HEK293 (cell line): ENCODE results near the gene CCDC17.
A peak's percentile ranks its signal among the peaks of the same experiment; 100 is the strongest.

Experiments
- CTCF ChIA-PET: fragments of 350-600 bp; formaldehyde crosslinking; extraction: SDS; loops from one replicate; lab custom pipeline; 2021; ENCODE audit warnings: antibody characterized with exemption; lab: Yijun Ruan, JAX
- POLR2A ChIA-PET: fragments of 300-600 bp; formaldehyde crosslinking; extraction: SDS; loops from one replicate; lab custom pipeline; 2020; ENCODE audit warnings: antibody characterized with exemption, inconsistent platforms; lab: Yijun Ruan, JAX
- H3K27ac ChIP-seq: fragments of 200-500 bp; sonication (Bioruptor generic); 2 replicates; pipeline ENCODE4 v1.5.1; 2014; ENCODE audit warnings: low read depth, low read length, control low read depth, inconsistent platforms; ENCODE audit errors: extremely low read depth
- H3K36me3 ChIP-seq, 2 experiments: fragments of 200-500 bp in 1 of 2; sonication (Bioruptor generic) in 1 of 2; 1 replicate in 1 of 2; 2 replicates in 1 of 2; pipeline ENCODE4 v1.5.1; 2014 to 2017; ENCODE audit warnings: inconsistent platforms in 2 of 2, low read length in 2 of 2; ENCODE audit not compliant: control insufficient read depth in 2 of 2, insufficient read depth in 1 of 2
- H3K4me1 ChIP-seq: fragments of 200-500 bp; sonication (Bioruptor generic); 2 replicates; pipeline ENCODE4 v1.5.1; 2014; ENCODE audit warnings: mild to moderate bottlenecking, low read length, inconsistent platforms; ENCODE audit not compliant: control insufficient read depth, insufficient read depth
- H3K4me3 ChIP-seq: 2 replicates; pipeline ENCODE4 v1.5.1; 2011; ENCODE audit warnings: low read depth, mild to moderate bottlenecking, control low read depth, low read length, moderate library complexity
- H3K9me3 ChIP-seq: fragments of 200-500 bp; sonication (Bioruptor generic); 2 replicates; pipeline ENCODE4 v1.5.1; 2014; ENCODE audit warnings: low read depth, low read length, inconsistent platforms; ENCODE audit not compliant: control insufficient read depth, insufficient read depth
- OVOL3 ChIP-seq: fragments of 450-650 bp; formaldehyde crosslinking; IDR thresholded peaks from 2 replicates; pipeline ENCODE4 v1.5.1; 2016; ENCODE audit warnings: missing biosample characterization, missing genetic modification characterization
- PRDM1 ChIP-seq: fragments of 450-650 bp; formaldehyde crosslinking; IDR thresholded peaks from 2 replicates; pipeline ENCODE4; 2016; ENCODE audit warnings: missing biosample characterization, missing genetic modification characterization
- TCF7L2 ChIP-seq: IDR thresholded peaks from 2 replicates; pipeline ENCODE4 v1.6.1; 2011; ENCODE audit warnings: low read depth, mild to moderate bottlenecking, inconsistent platforms, low read length, moderate library complexity, borderline replicate concordance
- TRIM28 ChIP-seq: IDR thresholded peaks from 2 replicates; pipeline ENCODE4 v1.6.1; 2011; ENCODE audit warnings: low read length, control low read depth, borderline replicate concordance
- WT1 ChIP-seq: fragments of 450-650 bp; formaldehyde crosslinking; IDR thresholded peaks from 2 replicates; pipeline ENCODE4 v1.5.1; 2016; ENCODE audit warnings: missing biosample characterization, missing genetic modification characterization
- ZBTB17 ChIP-seq: fragments of 450-650 bp; formaldehyde crosslinking; IDR thresholded peaks from 2 replicates; pipeline ENCODE4 v1.5.1; 2016; ENCODE audit warnings: missing biosample characterization, missing genetic modification characterization
- ZBTB48 ChIP-seq: fragments of 450-650 bp; formaldehyde crosslinking; IDR thresholded peaks from 2 replicates; pipeline ENCODE4 v1.5.1; 2016; ENCODE audit warnings: missing biosample characterization, missing genetic modification characterization
- ZNF121 ChIP-seq: fragments of 450-650 bp; formaldehyde crosslinking; IDR thresholded peaks from 2 replicates; pipeline ENCODE4 v1.5.1; 2016; ENCODE audit warnings: missing biosample characterization, missing genetic modification characterization
- ZNF23 ChIP-seq: fragments of 450-650 bp; formaldehyde crosslinking; IDR thresholded peaks from 2 replicates; pipeline ENCODE4 v1.5.1; 2016; ENCODE audit warnings: missing biosample characterization, missing genetic modification characterization, borderline replicate concordance
- ZNF239 ChIP-seq: fragments of 450-650 bp; formaldehyde crosslinking; IDR thresholded peaks from 2 replicates; pipeline ENCODE4 v1.5.1; 2016; ENCODE audit warnings: missing biosample characterization, missing genetic modification characterization
- ZNF324 ChIP-seq: fragments of 450-650 bp; formaldehyde crosslinking; IDR thresholded peaks from 2 replicates; pipeline ENCODE4 v1.5.1; 2016; ENCODE audit warnings: missing biosample characterization, missing genetic modification characterization
- ZNF362 ChIP-seq: fragments of 450-650 bp; formaldehyde crosslinking; IDR thresholded peaks from 2 replicates; pipeline ENCODE4 v1.5.1; 2016; ENCODE audit warnings: missing biosample characterization, missing genetic modification characterization
- ZNF394 ChIP-seq: fragments of 450-650 bp; formaldehyde crosslinking; IDR thresholded peaks from 2 replicates; pipeline ENCODE4 v1.5.1; 2016; ENCODE audit warnings: missing biosample characterization, missing genetic modification characterization, mild to moderate bottlenecking, moderate library complexity, borderline replicate concordance
- ZNF404 ChIP-seq: fragments of 450-650 bp; formaldehyde crosslinking; IDR thresholded peaks from 2 replicates; pipeline ENCODE4 v1.5.1; 2017; ENCODE audit warnings: missing biosample characterization, missing genetic modification characterization
- ZNF416 ChIP-seq: fragments of 450-650 bp; formaldehyde crosslinking; IDR thresholded peaks from 2 replicates; pipeline ENCODE4 v1.5.1; 2016; ENCODE audit warnings: missing biosample characterization, missing genetic modification characterization
- ZNF423 ChIP-seq: fragments of 450-650 bp; formaldehyde crosslinking; IDR thresholded peaks from 2 replicates; pipeline ENCODE4 v1.5.1; 2016; ENCODE audit warnings: missing biosample characterization, missing genetic modification characterization
- ZNF48 ChIP-seq: fragments of 450-650 bp; formaldehyde crosslinking; IDR thresholded peaks from 2 replicates; pipeline ENCODE4 v1.5.1; 2016; ENCODE audit warnings: missing biosample characterization, missing genetic modification characterization
- ZNF544 ChIP-seq: fragments of 450-650 bp; formaldehyde crosslinking; IDR thresholded peaks from 2 replicates; pipeline ENCODE4 v1.5.0; 2017; ENCODE audit warnings: missing biosample characterization, missing genetic modification characterization
- ZNF561 ChIP-seq: fragments of 450-650 bp; IDR thresholded peaks from 2 replicates; pipeline ENCODE4 v1.5.1; 2018; ENCODE audit warnings: missing biosample characterization, missing genetic modification characterization, borderline replicate concordance
- ZNF600 ChIP-seq: fragments of 450-650 bp; formaldehyde crosslinking; IDR thresholded peaks from 2 replicates; pipeline ENCODE4 v1.5.1; 2016; ENCODE audit warnings: missing biosample characterization, missing genetic modification characterization
- ZNF664 ChIP-seq: fragments of 450-650 bp; formaldehyde crosslinking; IDR thresholded peaks from 2 replicates; pipeline ENCODE4 v1.5.1; 2016; ENCODE audit warnings: missing biosample characterization, missing genetic modification characterization
- ZNF707 ChIP-seq: fragments of 450-650 bp; formaldehyde crosslinking; IDR thresholded peaks from 2 replicates; pipeline ENCODE4 v1.5.1; 2016; ENCODE audit warnings: missing biosample characterization, missing genetic modification characterization
- ZNF830 ChIP-seq: fragments of 450-650 bp; IDR thresholded peaks from 2 replicates; pipeline ENCODE4 v1.5.0; 2018; ENCODE audit warnings: missing biosample characterization, missing genetic modification characterization, low read depth, mild to moderate bottlenecking, moderate library complexity

CCDC17 gene

GRCh38 chr1:45594412-45594811, 29.4 kb downstream of the CCDC17 start (continued):
- no peak for TF ChIP-seq OVOL3 (tag by site-specific recombination)

- TF ChIP-seq ZBTB17 (tag by site-specific recombination) (peak; percentile 34; the same call in 1 of the 2 replicates), OVOL3 (tag by site-specific recombination) (no peak)
- H3K27ac ChIP-seq = no peak overlapping the region
- H3K4me1 ChIP-seq = no peaks in the 10 kb centered on the region
- no peak overlapping the region for H3K4me3 ChIP-seq
- ChIA-PET CTCF (no interaction called here), POLR2A (interaction anchor here (0.7 kb wide), 1 partner anchor 286 kb away, joined by 3 read pairs; no protein-coding TSS in a partner anchor)
- H3K9me3 ChIP-seq = no peaks in the 10 kb centered on the region
- H3K36me3 ChIP-seq = peaks cover 38 to 65% of the 10 kb centered on the region in 2 experiments
Observed at GRCh38 chr1:45589861-45590260, 34.0 kb downstream of the CCDC17 start.

GRCh38 chr1:45586769-45587168, 37.1 kb downstream of the CCDC17 start:
- no peaks in the 10 kb centered on the region for H3K4me1 ChIP-seq
- TF ChIP-seq ZNF707 (tag by site-specific recombination) (no peak), ZNF664 (tag by site-specific recombination) (peak; percentile 43; the same call in 1 of the 2 replicates), ZBTB48 (no peak), ZNF121 (tag by site-specific recombination) (peak; percentile 94), ZNF830 (no peak)
- TF ChIP-seq, all 188 proteins: peak for 2
- no peak overlapping the region for H3K27ac ChIP-seq
- CTCF ChIA-PET = interaction anchor here (9.6 kb wide), 1 partner anchor 16 kb away, joined by 71 read pairs; no protein-coding TSS in a partner anchor
- peaks cover 9 to 34% of the 10 kb centered on the region in 2 experiments for H3K36me3 ChIP-seq
- H3K9me3 ChIP-seq = no peaks in the 10 kb centered on the region
- H3K4me3 ChIP-seq = no peak overlapping the region
- POLR2A ChIA-PET = interaction anchor here (0.6 to 1.1 kb wide), 3 partner anchors 65 to 246 kb away, joined by 3 to 6 read pairs (median 4); partner anchors contain the start of genes MUTYH and PRDX1

GRCh38 chr1:45585496-45586075, 38.3 kb downstream of the CCDC17 start:
- Histone ChIP-seq H3K4me3 (peak overlapping the region; percentile 79), H3K36me3 (peaks cover 0 to 24% of the 10 kb centered on the region in 2 experiments; a peak in 2 of 3 replicates), H3K4me1 (no peaks in the 10 kb centered on the region), H3K27ac (no peak overlapping the region), H3K9me3 (no peaks in the 10 kb centered on the region)
- ChIA-PET CTCF (interaction anchor here (0.6 to 9.6 kb wide), 3 partner anchors 10 to 73 kb away, joined by 4 to 71 read pairs (median 5); no protein-coding TSS in a partner anchor), POLR2A (interaction anchor here (0.6 to 3.2 kb wide), 13 partner anchors 8 to 294 kb away, joined by 3 to 56 read pairs (median 4); partner anchors contain the start of genes AKR1A1, GPBP1L1, MUTYH and PRDX1)
- TF ChIP-seq PRDM1 (tag by site-specific recombination) = 0 out of 2 replicates have a peak, but pooled peaks have one; percentile 35
- TF ChIP-seq ZNF600 (tag by site-specific recombination) = peak; percentile 55; the same call in 1 of the 2 replicates
- TF ChIP-seq TCF7L2 = no peak

GRCh38 chr1:45585110-45585426, 38.8 kb downstream of the CCDC17 start:
- ChIA-PET POLR2A (interaction anchor here (0.6 to 3.2 kb wide), 18 partner anchors 9 to 863 kb away, joined by 3 to 56 read pairs (median 4); partner anchors contain the start of genes AKR1A1, GPBP1L1, MUTYH and PRDX1), CTCF (interaction anchor here (0.6 to 9.6 kb wide), 4 partner anchors 10 to 907 kb away, joined by 3 to 71 read pairs (median 4); no protein-coding TSS in a partner anchor)
- no peaks in the 10 kb centered on the region for H3K9me3 ChIP-seq
- peak overlapping the region; percentile 79 for H3K4me3 ChIP-seq
- no peak for TF ChIP-seq ZNF394 (tag by site-specific recombination)
- no peak for TF ChIP-seq ZNF544 (tag by site-specific recombination)
- 0 out of 2 replicates have a peak, but pooled peaks have one; percentile 1 for TF ChIP-seq WT1 (tag by site-specific recombination)
- no peak for TF ChIP-seq ZNF324
- TF ChIP-seq ZNF600 (tag by site-specific recombination) = no peak; the same call in 1 of the 2 replicates
- 0 out of 2 replicates have a peak, but pooled peaks have one; percentile 2 for TF ChIP-seq ZNF561 (tag by site-specific recombination)
- TF ChIP-seq ZNF423 = no peak
- no peak for TF ChIP-seq ZNF707 (tag by site-specific recombination)
- TF ChIP-seq TRIM28 = no peak
- no peak for TF ChIP-seq ZNF416 (tag by site-specific recombination)
- TF ChIP-seq ZNF48 = no peak
- TF ChIP-seq ZNF362 (tag by site-specific recombination) = 0 out of 2 replicates have a peak, but pooled peaks have one; percentile 11
- no peak for TF ChIP-seq ZNF23 (tag by site-specific recombination)
- no peak for TF ChIP-seq ZNF404 (tag by site-specific recombination)
- no peak for TF ChIP-seq ZNF239 (tag by site-specific recombination)
- H3K4me1 ChIP-seq = no peaks in the 10 kb centered on the region
- H3K27ac ChIP-seq = peak overlapping the region; percentile 90
- peaks cover 0 to 24% of the 10 kb centered on the region in 2 experiments; a peak in 2 of 3 replicates for H3K36me3 ChIP-seq
